Suprapubic skin (tissue), 4 donors: Measurements from ENCODE around the gene NUDCD2. TPM values are rescaled to one million over a fixed set of nuclear protein-coding genes. Genes with fewer than 3 reads are reported as not detected.
"Not testable (repeated sequence)": the region's sequence is repeated elsewhere in the genome, so short reads cannot be mapped to it uniquely, and the experiment has no call there.

Experiments
- DNase-seq, 2 donors: peaks; one replicate each; pipeline ENCODE4 v3.0.0-alpha.2; 2019; ENCODE audit warnings: low spot score in 2 of 2
- H3K27ac ChIP-seq: fragments of 200-600 bp; sonication (generic); one replicate; pipeline ENCODE4 v1.5.1; 2019
- H3K27me3 ChIP-seq: fragments of 200-600 bp; sonication (generic); one replicate; pipeline ENCODE4 v1.5.1; 2019
- H3K36me3 ChIP-seq: fragments of 200-600 bp; sonication (generic); one replicate; pipeline ENCODE4 v1.5.1; 2019
- H3K4me1 ChIP-seq: fragments of 200-600 bp; sonication (generic); one replicate; pipeline ENCODE4 v1.5.1; 2019
- H3K4me3 ChIP-seq: fragments of 200-600 bp; sonication (generic); one replicate; pipeline ENCODE4 v1.5.1; 2019; ENCODE audit warnings: mild to moderate bottlenecking
- H3K9me3 ChIP-seq: fragments of 200-600 bp; sonication (generic); one replicate; pipeline ENCODE4 v1.5.1; 2019
- CTCF ChIP-seq, 2 donors: fragments of 200-600 bp in 1 of 2; fragments of 450-650 bp in 1 of 2; sonication (generic) in 1 of 2; IDR thresholded peaks; one replicate each; pipeline ENCODE4 v1.5.1; 2016 to 2019; ENCODE audit warnings: antibody characterized with exemption in 2 of 2, mild to moderate bottlenecking in 1 of 2, moderate library complexity in 1 of 2
- EP300 ChIP-seq: sonication (generic); formaldehyde crosslinking; IDR thresholded peaks from one replicate; pipeline ENCODE4 v1.6.1; 2017; ENCODE audit warnings: antibody characterized with exemption
- POLR2A ChIP-seq, 2 donors: fragments of 450-650 bp; IDR thresholded peaks; one replicate each; pipeline ENCODE4 v1.6.1; 2017; ENCODE audit warnings: antibody characterized with exemption in 2 of 2, mild to moderate bottlenecking in 2 of 2, moderate library complexity in 2 of 2
- POLR2AphosphoS5 ChIP-seq, 3 donors: sonication (generic); formaldehyde crosslinking; IDR thresholded peaks; one replicate each; pipeline ENCODE4 v1.6.1; 2017; ENCODE audit warnings: antibody characterized with exemption in 3 of 3
- WGBS: methylation state at CpG from one replicate; pipeline ENCODE4 v1.1.5; 2018; 5-methylcytosine and 5-hydroxymethylcytosine counted together
- total RNA-seq, 4 donors: library from RNA; depleted of rRNA; stranded (reverse); fragments of >200 nt; gene quantifications; one replicate each; pipeline ENCODE4 v1.1.0, GENCODE V29; 2016

NUDCD2 gene
- total RNA-seq, 4 donors from 2014 or later: 4.4 to 19.0 (median 6.1) TPM

- TF ChIP-seq POLR2AphosphoS5 (IDR thresholded peaks at IDR 0.05) (no peak), POLR2A (IDR thresholded peaks at IDR 0.05) (no peak), CTCF (IDR thresholded peaks at IDR 0.05) (no peak), EP300 (no peak)
- H3K36me3 ChIP-seq: peaks cover 39% of the 10 kb centered on the region
- H3K4me1 ChIP-seq: peaks cover 28% of the 10 kb centered on the region
- 53% methylated on average over 2 of the region's 2 CpGs for WGBS
- no peaks in the 10 kb centered on the region for H3K9me3 ChIP-seq
- no peak for DNase-seq
- no peak overlapping the region for H3K4me3 ChIP-seq
- no peaks in the 10 kb centered on the region for H3K27me3 ChIP-seq
- H3K27ac ChIP-seq: no peak overlapping the region
Measured at GRCh38 chr5:163456029-163456589, 3.8 kb downstream of the NUDCD2 start.

- H3K36me3 ChIP-seq: peaks cover 44% of the 10 kb centered on the region
- not testable (repeated sequence) for H3K27me3 ChIP-seq, H3K9me3 ChIP-seq, DNase-seq, H3K4me3 ChIP-seq, H3K27ac ChIP-seq
- H3K4me1 ChIP-seq: peaks cover 23% of the 10 kb centered on the region
- WGBS: 93% methylated on average over 17 of the region's 17 CpGs
Measured at GRCh38 chr5:163455406-163455805, 4.5 kb downstream of the NUDCD2 start.

- Histone ChIP-seq H3K9me3 (no peaks in the 10 kb centered on the region), H3K4me1 (peaks cover 16% of the 10 kb centered on the region), H3K4me3 (no peak overlapping the region), H3K36me3 (peaks cover 44% of the 10 kb centered on the region), H3K27ac (no peak overlapping the region), H3K27me3 (no peaks in the 10 kb centered on the region)
- DNase-seq: no peak
- 61% methylated on average over 1 of the region's 1 CpG for WGBS
- no peak for TF ChIP-seq CTCF (IDR thresholded peaks at IDR 0.05)
- no peak for TF ChIP-seq POLR2AphosphoS5 (IDR thresholded peaks at IDR 0.05)
- TF ChIP-seq POLR2A (IDR thresholded peaks at IDR 0.05): no peak
- no peak for TF ChIP-seq EP300
Measured at GRCh38 chr5:163453705-163454104, 6.2 kb downstream of the NUDCD2 start.

- no peak for DNase-seq
- Histone ChIP-seq H3K27ac (no peak overlapping the region), H3K9me3 (no peaks in the 10 kb centered on the region), H3K27me3 (no peaks in the 10 kb centered on the region), H3K4me1 (no peaks in the 10 kb centered on the region), H3K36me3 (peaks cover 61% of the 10 kb centered on the region), H3K4me3 (no peak overlapping the region)
- TF ChIP-seq POLR2AphosphoS5 (IDR thresholded peaks at IDR 0.05): no peak
- no peak for TF ChIP-seq CTCF (IDR thresholded peaks at IDR 0.05)
- no peak for TF ChIP-seq EP300
- no peak for TF ChIP-seq POLR2A (IDR thresholded peaks at IDR 0.05)
- 95% methylated on average over 8 of the region's 8 CpGs for WGBS
Measured at GRCh38 chr5:163451489-163451888, 8.4 kb downstream of the NUDCD2 start.

- no peaks in the 10 kb centered on the region for H3K9me3 ChIP-seq
- H3K4me3 ChIP-seq: no peak overlapping the region
- DNase-seq: no peak
- no peaks in the 10 kb centered on the region for H3K27me3 ChIP-seq
- no peak overlapping the region for H3K27ac ChIP-seq
- TF ChIP-seq POLR2AphosphoS5 (IDR thresholded peaks at IDR 0.05) (no peak), POLR2A (IDR thresholded peaks at IDR 0.05) (no peak), EP300 (no peak), CTCF (IDR thresholded peaks at IDR 0.05) (no peak)
- H3K4me1 ChIP-seq: no peaks in the 10 kb centered on the region
- peaks cover 74% of the 10 kb centered on the region for H3K36me3 ChIP-seq
Measured at GRCh38 chr5:163448491-163448890, 11.4 kb downstream of the NUDCD2 start.

GRCh38 chr5:163447875-163448274 lies 12.0 kb downstream of the NUDCD2 start:
- Histone ChIP-seq H3K27ac (no peak overlapping the region), H3K9me3 (no peaks in the 10 kb centered on the region), H3K36me3 (peaks cover 74% of the 10 kb centered on the region), H3K4me3 (no peak overlapping the region), H3K4me1 (no peaks in the 10 kb centered on the region), H3K27me3 (no peaks in the 10 kb centered on the region)
- no peak for TF ChIP-seq CTCF (IDR thresholded peaks at IDR 0.05)
- no peak for TF ChIP-seq EP300
- TF ChIP-seq POLR2A (IDR thresholded peaks at IDR 0.05): no peak
- no peak for TF ChIP-seq POLR2AphosphoS5 (IDR thresholded peaks at IDR 0.05)
- WGBS: 87% methylated on average over 3 of the region's 3 CpGs
- DNase-seq: no peak
